Metanephros (tissue), 1 donor: Measurements from ENCODE around the gene PALM2AKAP2. TPM values are rescaled to one million over a fixed set of nuclear protein-coding genes. Genes with fewer than 3 reads are reported as not detected.

Experiments used
- total RNA-seq: library from RNA; depleted of rRNA; stranded (reverse); fragments of >200 nt; gene quantifications from one replicate; pipeline ENCODE4 v1.2.3, GENCODE V29; 2014

Gene PALM2AKAP2
- total RNA-seq = 20.7 TPM

DNA sequence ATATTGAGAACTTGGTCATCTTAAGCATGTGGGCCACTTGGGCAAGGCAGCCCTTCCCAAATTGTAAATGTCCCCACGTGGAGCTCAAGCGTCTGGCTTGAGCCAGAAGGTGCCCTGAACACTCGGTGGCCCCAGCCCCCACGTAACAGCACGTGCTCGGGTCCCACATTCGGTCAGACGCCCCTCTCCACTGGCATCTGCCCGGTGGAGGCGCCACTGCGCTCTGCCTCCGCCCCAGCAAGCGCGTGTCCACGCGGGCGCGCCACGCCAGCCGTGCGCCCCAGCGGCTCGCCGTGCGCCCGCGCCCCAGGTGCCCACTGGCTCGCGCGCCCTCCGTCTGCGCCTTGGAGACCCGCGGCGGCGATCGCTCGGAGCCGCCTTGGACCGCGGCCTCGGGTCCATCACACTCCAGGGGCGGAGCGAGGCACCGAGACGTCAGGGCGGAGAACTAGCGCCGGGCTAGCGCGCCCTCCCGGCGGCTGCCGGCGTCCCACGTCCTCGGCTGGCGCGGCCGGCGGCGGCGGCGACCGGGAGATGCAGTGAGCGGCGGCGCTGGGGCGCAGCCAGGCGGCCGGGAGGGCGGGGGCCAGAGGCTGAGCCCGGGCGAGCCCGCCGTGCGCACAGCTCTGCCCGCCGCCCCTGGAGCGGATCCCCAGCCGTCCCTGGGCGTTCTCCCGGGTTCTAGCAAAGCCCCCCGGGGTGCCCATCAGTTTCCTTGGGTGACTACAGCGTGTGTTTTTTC is at the start of gene PALM2AKAP2:
PALM2AKAP2 (plus strand) TSS at position 488 of the 742 bp plus-strand sequence. CDS start 291 bp downstream, outside the sequence.

